ENCODE results near the gene PRRC2C. TPM values are rescaled to one million over a fixed set of nuclear protein-coding genes. Genes with fewer than 3 reads are reported as not detected.

PRRC2C gene
- total and polyA plus RNA-seq, 2 experiments from 2014 or later: 186 to 368 TPM

GRCh38 chr1:171611306-171611705, 126.0 kb downstream of the PRRC2C start:
- Histone ChIP-seq H3F3A (replicated peaks; ENCODE audit: low read depth) (no peaks in the 10 kb centered on the region), H4K20me1 (replicated peaks; ENCODE audit: insufficient read depth) (no peaks in the 10 kb centered on the region), H2AFZ (no peak overlapping the region), H3K79me2 (replicated peaks; ENCODE audit: insufficient read depth) (no peaks in the 10 kb centered on the region), H3K36me3 (ENCODE audit: insufficient read depth) (no peaks in the 10 kb centered on the region), H3K27ac (ENCODE audit: low read depth) (no peak overlapping the region), H3K9me2 (ENCODE audit: insufficient read depth) (0 out of 2 replicates have a peak, but pooled peaks cover 10% of the 10 kb centered on the region), H3K4me1 (ENCODE audit: insufficient read depth) (no peaks in the 10 kb centered on the region), H3K4me2 (no peak overlapping the region), H3K4me3 (no peak overlapping the region), H3K27me3 (ENCODE audit: insufficient read depth) (no peaks in the 10 kb centered on the region)
- Mint-ChIP-seq H3K27me3 (ENCODE audit: insufficient read depth, low read depth, poor library complexity) (peaks cover 2% of the 10 kb centered on the region), H3K4me1 (no peaks in the 10 kb centered on the region), H3K4me3 (no peak overlapping the region), H3K36me3 (ENCODE audit: low read depth) (no peaks in the 10 kb centered on the region), H3K9me3 (no peaks in the 10 kb centered on the region), H3K27ac (no peak overlapping the region)
- no peak for TF ChIP-seq POLR2AphosphoS5 (IDR thresholded peaks at IDR 0.05; ENCODE audit: low read depth)
- TF ChIP-seq JUNB (IDR thresholded peaks at IDR 0.05; ENCODE audit: unreplicated experiment): no peak
- no peak for TF ChIP-seq EZH2 (IDR thresholded peaks at IDR 0.05; ENCODE audit: low read depth, unreplicated experiment)
- ATAC-seq: no peak
- no peak for DNase-seq (ENCODE audit: low spot score)

GRCh38 chr1:171613282-171613681, 128.0 kb downstream of the PRRC2C start:
- Histone ChIP-seq H2AFZ (no peak overlapping the region), H3K4me2 (no peak overlapping the region), H3K4me1 (ENCODE audit: insufficient read depth) (no peaks in the 10 kb centered on the region), H3K9me2 (ENCODE audit: insufficient read depth) (0 out of 2 replicates have a peak, but pooled peaks cover 4% of the 10 kb centered on the region), H3K79me2 (replicated peaks; ENCODE audit: insufficient read depth) (no peaks in the 10 kb centered on the region), H3K27ac (ENCODE audit: low read depth) (no peak overlapping the region), H4K20me1 (replicated peaks; ENCODE audit: insufficient read depth) (no peaks in the 10 kb centered on the region), H3K4me3 (no peak overlapping the region), H3K27me3 (ENCODE audit: insufficient read depth) (no peaks in the 10 kb centered on the region), H3F3A (replicated peaks; ENCODE audit: low read depth) (no peaks in the 10 kb centered on the region), H3K36me3 (ENCODE audit: insufficient read depth) (no peaks in the 10 kb centered on the region)
- DNase-seq (ENCODE audit: low spot score) (no peak), ATAC-seq (no peak)
- no peaks in the 10 kb centered on the region for H3K4me1 Mint-ChIP-seq
- no peak overlapping the region for H3K4me3 Mint-ChIP-seq
- no peaks in the 10 kb centered on the region for H3K9me3 Mint-ChIP-seq
- no peak overlapping the region for H3K27ac Mint-ChIP-seq
- H3K36me3 Mint-ChIP-seq (ENCODE audit: low read depth): no peaks in the 10 kb centered on the region
- peaks cover 2% of the 10 kb centered on the region for H3K27me3 Mint-ChIP-seq (ENCODE audit: insufficient read depth, low read depth, poor library complexity)
- no peak for TF ChIP-seq JUNB (IDR thresholded peaks at IDR 0.05; ENCODE audit: unreplicated experiment)
- no peak for TF ChIP-seq POLR2AphosphoS5 (IDR thresholded peaks at IDR 0.05; ENCODE audit: low read depth)
- no peak for TF ChIP-seq REST (IDR thresholded peaks at IDR 0.05; ENCODE audit: unreplicated experiment)
- TF ChIP-seq CREB1 (CRISPR knock-in tag; IDR thresholded peaks at IDR 0.05; ENCODE audit: low read depth): no peak
- no peak for TF ChIP-seq ZNF462 (CRISPR knock-in tag; IDR thresholded peaks at IDR 0.05)
- TF ChIP-seq ZNF114 (CRISPR knock-in tag; IDR thresholded peaks at IDR 0.05): no peak
- TF ChIP-seq EZH2 (IDR thresholded peaks at IDR 0.05; ENCODE audit: low read depth, unreplicated experiment): no peak
- no peak for TF ChIP-seq ETS1 (IDR thresholded peaks at IDR 0.05)
- no peak for TF ChIP-seq STAT1 (IDR thresholded peaks at IDR 0.05; ENCODE audit: unreplicated experiment)
